IMR-90 (cell line): ENCODE measurements around the gene FTO. TPM values are rescaled to one million over a fixed set of nuclear protein-coding genes. Genes with fewer than 3 reads are reported as not detected.

Source experiments
- ATAC-seq: fragments of 200-7000 bp; cut with Tn5 transposase; 2 replicates; pipeline ENCODE4 v1.9.1; 2020; ENCODE audit warnings: low read depth, mild to moderate bottlenecking, moderate library complexity
- BruUV-seq: library from RNA; stranded (reverse); fragments of 400-500 nt; replicated peaks from 2 replicates; lab custom pipeline; 2021; lab: Mats Ljungman, UMichigan
- CTCF ChIA-PET: fragments of 300-600 bp; formaldehyde crosslinking; extraction: SDS; loops from one replicate; lab custom pipeline; 2021; ENCODE audit warnings: antibody characterized with exemption; lab: Yijun Ruan, JAX
- POLR2A ChIA-PET: fragments of 300-600 bp; sonication (Branson Sonifier 250); formaldehyde crosslinking; loops from one replicate; lab custom pipeline; 2022; ENCODE audit warnings: antibody characterized with exemption; ENCODE audit not compliant: unreplicated experiment; lab: Charles Lee
- DNase-seq: peaks from one replicate; pipeline ENCODE4 v3.0.0; 2013
- H2AFZ ChIP-seq: replicated peaks from 2 replicates; pipeline ENCODE3; 2013; ENCODE audit warnings: low read length, mild to moderate bottlenecking; ENCODE audit not compliant: poor library complexity
- H2AK5ac ChIP-seq: 2 replicates; pipeline ENCODE4 v1.6.1; 2013; ENCODE audit warnings: low read depth, low read length, inconsistent platforms
- H2AK9ac ChIP-seq: replicated peaks from 2 replicates; pipeline ENCODE3; 2013; ENCODE audit warnings: mild to moderate bottlenecking, low read depth, low read length, moderate library complexity; ENCODE audit not compliant: poor library complexity
- H2BK120ac ChIP-seq: 2 replicates; pipeline ENCODE4 v1.6.1; 2013; ENCODE audit warnings: low read depth, low read length, inconsistent platforms
- H2BK15ac ChIP-seq: 3 replicates; pipeline ENCODE4 v1.6.1; 2013; ENCODE audit warnings: low read depth, low read length, inconsistent platforms
- H2BK20ac ChIP-seq: 2 replicates; pipeline ENCODE4 v1.6.1; 2013; ENCODE audit warnings: low read depth, mild to moderate bottlenecking, inconsistent platforms, low read length, moderate library complexity
- H2BK5ac ChIP-seq: 2 replicates; pipeline ENCODE4 v1.6.1; 2013; ENCODE audit warnings: mild to moderate bottlenecking, low read depth, low read length, inconsistent platforms; ENCODE audit not compliant: poor library complexity, severe bottlenecking
- H3K14ac ChIP-seq: replicated peaks from 2 replicates; pipeline ENCODE4 v1.6.1; 2013; ENCODE audit warnings: low read depth, low read length, inconsistent platforms
- H3K18ac ChIP-seq: 2 replicates; pipeline ENCODE4 v1.6.1; 2013; ENCODE audit warnings: low read depth, low read length, control low read depth
- H3K23ac ChIP-seq: 2 replicates; pipeline ENCODE4 v1.6.1; 2013; ENCODE audit warnings: low read depth, low read length, inconsistent platforms
- H3K27ac ChIP-seq: 2 replicates; pipeline ENCODE4 v1.5.1; 2013; ENCODE audit warnings: mild to moderate bottlenecking, control low read depth, low read length; ENCODE audit not compliant: insufficient read depth
- H3K27me3 ChIP-seq: 2 replicates; pipeline ENCODE4 v1.6.1; 2013; ENCODE audit warnings: low read length; ENCODE audit not compliant: control insufficient read depth, insufficient read depth
- H3K36me3 ChIP-seq: 2 replicates; pipeline ENCODE4 v1.6.1; 2013; ENCODE audit warnings: low read length, mixed read lengths; ENCODE audit not compliant: control insufficient read depth, insufficient read depth
- H3K4ac ChIP-seq: 2 replicates; pipeline ENCODE4 v1.6.1; 2013; ENCODE audit warnings: low read depth, low read length, inconsistent platforms
- H3K4me1 ChIP-seq: 2 replicates; pipeline ENCODE4 v1.6.1; 2013; ENCODE audit warnings: low read length, mixed read lengths; ENCODE audit not compliant: control insufficient read depth, insufficient read depth
- H3K4me2 ChIP-seq: 2 replicates; pipeline ENCODE4 v1.6.1; 2013; ENCODE audit warnings: low read depth, mild to moderate bottlenecking, control low read depth, low read length, moderate library complexity
- H3K4me3 ChIP-seq: 2 replicates; pipeline ENCODE4 v1.5.1; 2013; ENCODE audit warnings: low read depth, mild to moderate bottlenecking, control low read depth, low read length, moderate library complexity; ENCODE audit not compliant: insufficient read depth
- H3K56ac ChIP-seq: 2 replicates; pipeline ENCODE4 v1.6.1; 2013; ENCODE audit warnings: low read length, inconsistent platforms; ENCODE audit not compliant: insufficient read depth; ENCODE audit errors: extremely low read depth
- H3K79me1 ChIP-seq, 2 experiments: 2 replicates each; pipeline ENCODE4 v1.6.1; 2013; ENCODE audit warnings: low read length in 2 of 2, inconsistent platforms in 1 of 2, low read depth in 1 of 2
- H3K9ac ChIP-seq: 2 replicates; pipeline ENCODE4 v1.6.1; 2013; ENCODE audit warnings: low read depth, low read length, control low read depth
- H3K9me1 ChIP-seq: 2 replicates; pipeline ENCODE4 v1.6.1; 2013; ENCODE audit warnings: low read length, inconsistent platforms; ENCODE audit not compliant: insufficient read depth
- H3K9me3 ChIP-seq: 2 replicates; pipeline ENCODE4 v1.6.1; 2013; ENCODE audit warnings: low read length; ENCODE audit not compliant: control insufficient read depth, insufficient read depth
- H4K20me1 ChIP-seq: 2 replicates; pipeline ENCODE4 v1.6.1; 2013; ENCODE audit warnings: low read length, inconsistent platforms; ENCODE audit not compliant: insufficient read depth
- H4K5ac ChIP-seq: 2 replicates; pipeline ENCODE4 v1.6.1; 2013; ENCODE audit warnings: mild to moderate bottlenecking, low read depth, low read length, control low read depth
- H4K8ac ChIP-seq, 2 experiments: 2 replicates each; pipeline ENCODE4 v1.6.1; 2013; ENCODE audit warnings: low read depth in 2 of 2, low read length in 2 of 2, control low read depth in 1 of 2, inconsistent platforms in 1 of 2
- H4K91ac ChIP-seq: 2 replicates; pipeline ENCODE4 v1.6.1; 2013; ENCODE audit warnings: low read depth, low read length, inconsistent platforms; ENCODE audit not compliant: insufficient read depth
- BHLHE40 ChIP-seq: fragments of 150-350 bp; IDR thresholded peaks from 2 replicates; pipeline ENCODE4 v1.6.1; 2016; ENCODE audit warnings: mild to moderate bottlenecking, low read depth, low read length
- CEBPB ChIP-seq: IDR thresholded peaks from 2 replicates; pipeline ENCODE4 v1.6.1; 2012; ENCODE audit warnings: low read depth, low read length, improper control_type of control experiment
- CHD1 ChIP-seq: IDR thresholded peaks from 2 replicates; pipeline ENCODE4 v1.6.1; 2012; ENCODE audit warnings: low read depth, low read length, improper control_type of control experiment
- CTCF ChIP-seq: conservative IDR thresholded peaks from 2 replicates; pipeline ENCODE4 v1.5.1; 2012; ENCODE audit warnings: mild to moderate bottlenecking, low read depth, low read length, improper control_type of control experiment
- FOS ChIP-seq: fragments of 150-350 bp; IDR thresholded peaks from 2 replicates; pipeline ENCODE4 v1.6.1; 2016; ENCODE audit warnings: low read depth, low read length
- MAFK ChIP-seq: IDR thresholded peaks from 2 replicates; pipeline ENCODE4 v1.6.1; 2012; ENCODE audit warnings: low read depth, low read length, improper control_type of control experiment
- MAZ ChIP-seq: IDR thresholded peaks from 2 replicates; pipeline ENCODE4 v1.6.1; 2012; ENCODE audit warnings: low read depth, mild to moderate bottlenecking, low read length, improper control_type of control experiment, moderate library complexity, borderline replicate concordance
- MXI1 ChIP-seq: IDR thresholded peaks from 2 replicates; pipeline ENCODE4 v1.6.1; 2012; ENCODE audit warnings: low read depth, mild to moderate bottlenecking, low read length, moderate library complexity, borderline replicate concordance
- NFE2L2 ChIP-seq: fragments of 150-350 bp; IDR thresholded peaks from 2 replicates; pipeline ENCODE4 v1.6.1; 2016; ENCODE audit warnings: low read depth, mild to moderate bottlenecking, low read length
- POLR2A ChIP-seq: IDR thresholded peaks from 2 replicates; pipeline ENCODE4 v1.6.1; 2012; ENCODE audit warnings: mild to moderate bottlenecking, low read depth, low read length
- RAD21 ChIP-seq: IDR thresholded peaks from 2 replicates; pipeline ENCODE4 v1.6.1; 2012; ENCODE audit warnings: low read length, improper control_type of control experiment
- RCOR1 ChIP-seq: IDR thresholded peaks from 2 replicates; pipeline ENCODE4 v1.6.1; 2012; ENCODE audit warnings: mild to moderate bottlenecking, low read length, improper control_type of control experiment; ENCODE audit not compliant: insufficient replicate concordance
- RFX5 ChIP-seq: IDR thresholded peaks from 2 replicates; pipeline ENCODE4 v1.8.0; 2012; ENCODE audit warnings: low read depth, mild to moderate bottlenecking, low read length, moderate library complexity
- SMC3 ChIP-seq: fragments of 150-350 bp; IDR thresholded peaks from 2 replicates; pipeline ENCODE4 v1.6.1; 2016; ENCODE audit warnings: low read depth, mild to moderate bottlenecking, antibody characterized with exemption, low read length, moderate library complexity
- USF2 ChIP-seq: fragments of 150-350 bp; IDR thresholded peaks from 2 replicates; pipeline ENCODE4 v1.6.1; 2017; ENCODE audit warnings: mild to moderate bottlenecking, antibody characterized with exemption, low read length, low read depth
- WGBS, 2 experiments: methylation state at CpG; one replicate each; pipeline versions ENCODE4 v1.1.5 to v1.1.7; 2013; ENCODE audit warnings: missing lambda C conversion rate in 2 of 2; ENCODE audit not compliant: insufficient read length in 1 of 2; ENCODE audit errors: extremely low coverage in 2 of 2; 5-methylcytosine and 5-hydroxymethylcytosine counted together
- dilution Hi-C: fragments of 300-500 bp; cut with HindIII; formaldehyde crosslinking; loops from one replicate; pipeline ENCODE4 v1.14.3; 2018; ENCODE audit warnings: low sequenced_read_pairs; ENCODE audit not compliant: unreplicated experiment
- in situ Hi-C: fragments of 300-500 bp; cut with MboI; formaldehyde crosslinking; loops from 3 replicates; pipeline ENCODE4 v1.14.3; 2019; ENCODE audit warnings: low sequenced_read_pairs, inconsistent platforms, mixed read lengths
- intact Hi-C: fragments of 100-400 bp; cut with micrococcal nuclease; formaldehyde crosslinking; loops from 2 replicates; pipeline ENCODE4 v1.10.0; 2022
- polyA plus RNA-seq, 3 experiments: library from polyadenylated mRNA; depleted of rRNA; stranded (reverse); fragments of >200 nt; gene quantifications; 2 replicates each; pipeline ENCODE4 v1.2.3, GENCODE V29; 2012; ENCODE audit warnings: low replicate concordance in 1 of 3
- total RNA-seq: library from RNA; depleted of rRNA; stranded (reverse); fragments of >200 nt; gene quantifications from 2 replicates; pipeline ENCODE4 v1.2.3, GENCODE V29; 2012
- TF ChIP-seq, protein P1 (sequence below): fragments of 150-350 bp; IDR thresholded peaks from 2 replicates; pipeline ENCODE4 v1.6.1; 2016; ENCODE audit warnings: low read depth, mild to moderate bottlenecking, low read length, moderate library complexity, borderline replicate concordance

FTO gene
- total and polyA plus RNA-seq, 2 of the 4 experiments (the other 2 are of a cell fraction), result 70.3 to 132 TPM

DNA sequence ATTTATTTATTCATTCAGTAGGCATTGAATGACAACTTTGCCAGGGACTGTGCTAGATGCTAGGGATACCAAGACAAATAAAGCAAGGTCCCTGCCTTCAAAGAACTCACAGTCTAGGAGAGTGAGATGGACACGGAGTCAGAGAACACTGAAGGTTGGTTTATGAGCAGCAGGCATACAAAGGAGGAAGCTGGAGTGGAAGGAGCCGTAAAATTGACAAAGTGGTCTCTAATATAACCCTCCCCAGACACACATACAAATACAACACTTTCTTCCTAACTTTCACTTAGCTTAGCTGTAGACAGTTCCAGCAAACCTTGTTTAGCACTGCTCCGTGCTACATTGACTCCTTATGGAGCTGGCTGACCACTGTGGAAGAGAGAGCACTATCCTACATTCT lies 353.0 kb downstream of the FTO start:
- H3K56ac ChIP-seq, result no peak overlapping the region
- no peak overlapping the region for H3K4me3 ChIP-seq
- no peak overlapping the region for H2AK5ac ChIP-seq
- no peaks in the 10 kb centered on the region for H3K9me1 ChIP-seq
- CTCF ChIA-PET, result no interaction called here
- H3K27me3 ChIP-seq, result no peaks in the 10 kb centered on the region
- H3K79me1 ChIP-seq, result 0 out of 4 replicates have a peak, but pooled peaks cover 0 to 3% of the 10 kb centered on the region in 2 experiments
- POLR2A ChIA-PET, result no interaction called here
- no peak overlapping the region for H2AK9ac ChIP-seq
- no peaks in the 10 kb centered on the region for H3K9me3 ChIP-seq
- H4K5ac ChIP-seq, result no peak overlapping the region
- H3K14ac ChIP-seq, result no peak overlapping the region
- H3K23ac ChIP-seq, result no peak overlapping the region
- in situ Hi-C loops (no loop called here), intact Hi-C loops (no loop called here), dilution Hi-C loops (no loop called here)
- H2BK5ac ChIP-seq, result no peak overlapping the region
- no peak overlapping the region for H4K8ac ChIP-seq
- H3K4me2 ChIP-seq, result no peak overlapping the region
- no peak overlapping the region for H4K91ac ChIP-seq
- no peak overlapping the region for H2AFZ ChIP-seq
- H4K20me1 ChIP-seq, result no peaks in the 10 kb centered on the region
- H2BK15ac ChIP-seq, result no peak overlapping the region
- H3K4ac ChIP-seq, result no peak overlapping the region
- H3K4me1 ChIP-seq, result no peaks in the 10 kb centered on the region
- no peak for DNase-seq
- no peak overlapping the region for H2BK120ac ChIP-seq
- no peak overlapping the region for H3K9ac ChIP-seq
- no peak overlapping the region for H2BK20ac ChIP-seq
- no peak overlapping the region for H3K18ac ChIP-seq
- no TSS peak for BruUV-seq
- no peak overlapping the region for H3K27ac ChIP-seq
- no peaks in the 10 kb centered on the region for H3K36me3 ChIP-seq
- TF ChIP-seq POLR2A, result no peak
- no peak for TF ChIP-seq CHD1
- no peak for TF ChIP-seq BHLHE40
- no peak for TF ChIP-seq FOS
- TF ChIP-seq CEBPB, result no peak
- no peak for TF ChIP-seq SMC3
- no peak for TF ChIP-seq MAFK
- no peak for TF ChIP-seq RCOR1
- TF ChIP-seq, protein P1, sequence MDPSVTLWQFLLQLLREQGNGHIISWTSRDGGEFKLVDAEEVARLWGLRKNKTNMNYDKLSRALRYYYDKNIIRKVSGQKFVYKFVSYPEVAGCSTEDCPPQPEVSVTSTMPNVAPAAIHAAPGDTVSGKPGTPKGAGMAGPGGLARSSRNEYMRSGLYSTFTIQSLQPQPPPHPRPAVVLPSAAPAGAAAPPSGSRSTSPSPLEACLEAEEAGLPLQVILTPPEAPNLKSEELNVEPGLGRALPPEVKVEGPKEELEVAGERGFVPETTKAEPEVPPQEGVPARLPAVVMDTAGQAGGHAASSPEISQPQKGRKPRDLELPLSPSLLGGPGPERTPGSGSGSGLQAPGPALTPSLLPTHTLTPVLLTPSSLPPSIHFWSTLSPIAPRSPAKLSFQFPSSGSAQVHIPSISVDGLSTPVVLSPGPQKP, result no peak
- no peak for TF ChIP-seq RFX5
- no peak for TF ChIP-seq NFE2L2
- TF ChIP-seq MXI1, result no peak
- no peak for TF ChIP-seq CTCF
- TF ChIP-seq RAD21, result no peak
- TF ChIP-seq USF2, result no peak
- TF ChIP-seq MAZ, result no peak
- ATAC-seq, result no peak
- 71% methylated on average over 1 of the region's 3 CpGs; no CpG with 5 or more reads in 1 of the 2 experiments for WGBS, 2 experiments
